Measurements from ENCODE around the gene DLG2.

DNA sequence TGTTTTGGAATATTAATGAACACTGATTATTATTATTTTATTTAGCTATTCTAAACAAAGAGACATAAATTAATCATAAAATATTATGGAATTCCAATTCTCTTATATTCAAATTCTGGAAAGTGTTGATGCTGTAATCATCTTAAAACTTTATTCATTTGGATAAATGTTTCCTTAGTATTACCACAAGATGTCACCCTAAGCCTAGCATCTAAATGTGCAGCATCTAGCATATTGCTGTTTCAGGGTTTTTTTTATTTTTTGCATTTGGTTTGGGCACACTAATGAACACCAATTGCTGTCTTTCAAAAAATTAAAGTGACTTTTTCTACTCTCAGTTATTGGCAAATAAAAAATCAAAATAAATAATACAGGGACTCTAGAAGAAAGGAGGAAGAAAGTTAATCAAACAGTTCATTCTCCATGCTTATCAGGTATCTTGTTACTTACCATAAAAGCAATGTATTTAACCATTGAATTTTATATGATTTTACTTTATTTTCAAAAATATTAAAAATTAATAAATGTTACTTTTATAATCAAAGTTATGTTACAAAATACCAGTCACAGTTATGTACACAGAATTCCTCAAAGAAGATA lies 31.8 kb downstream of the DLG2 start:
- TF ChIP-seq, protein P1, sequence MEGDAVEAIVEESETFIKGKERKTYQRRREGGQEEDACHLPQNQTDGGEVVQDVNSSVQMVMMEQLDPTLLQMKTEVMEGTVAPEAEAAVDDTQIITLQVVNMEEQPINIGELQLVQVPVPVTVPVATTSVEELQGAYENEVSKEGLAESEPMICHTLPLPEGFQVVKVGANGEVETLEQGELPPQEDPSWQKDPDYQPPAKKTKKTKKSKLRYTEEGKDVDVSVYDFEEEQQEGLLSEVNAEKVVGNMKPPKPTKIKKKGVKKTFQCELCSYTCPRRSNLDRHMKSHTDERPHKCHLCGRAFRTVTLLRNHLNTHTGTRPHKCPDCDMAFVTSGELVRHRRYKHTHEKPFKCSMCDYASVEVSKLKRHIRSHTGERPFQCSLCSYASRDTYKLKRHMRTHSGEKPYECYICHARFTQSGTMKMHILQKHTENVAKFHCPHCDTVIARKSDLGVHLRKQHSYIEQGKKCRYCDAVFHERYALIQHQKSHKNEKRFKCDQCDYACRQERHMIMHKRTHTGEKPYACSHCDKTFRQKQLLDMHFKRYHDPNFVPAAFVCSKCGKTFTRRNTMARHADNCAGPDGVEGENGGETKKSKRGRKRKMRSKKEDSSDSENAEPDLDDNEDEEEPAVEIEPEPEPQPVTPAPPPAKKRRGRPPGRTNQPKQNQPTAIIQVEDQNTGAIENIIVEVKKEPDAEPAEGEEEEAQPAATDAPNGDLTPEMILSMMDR (IDR thresholded peaks at IDR 0.05; ENCODE audit: low read depth, low read length, poor library complexity, severe bottlenecking), result peak; percentile 52
- no peak for TF ChIP-seq EZH2phosphoT487 (IDR thresholded peaks at IDR 0.05; ENCODE audit: borderline replicate concordance, low read length)

Data from DOHH2 (cell line).